ENCODE results near the gene SCG2.

Gene SCG2

DNA sequence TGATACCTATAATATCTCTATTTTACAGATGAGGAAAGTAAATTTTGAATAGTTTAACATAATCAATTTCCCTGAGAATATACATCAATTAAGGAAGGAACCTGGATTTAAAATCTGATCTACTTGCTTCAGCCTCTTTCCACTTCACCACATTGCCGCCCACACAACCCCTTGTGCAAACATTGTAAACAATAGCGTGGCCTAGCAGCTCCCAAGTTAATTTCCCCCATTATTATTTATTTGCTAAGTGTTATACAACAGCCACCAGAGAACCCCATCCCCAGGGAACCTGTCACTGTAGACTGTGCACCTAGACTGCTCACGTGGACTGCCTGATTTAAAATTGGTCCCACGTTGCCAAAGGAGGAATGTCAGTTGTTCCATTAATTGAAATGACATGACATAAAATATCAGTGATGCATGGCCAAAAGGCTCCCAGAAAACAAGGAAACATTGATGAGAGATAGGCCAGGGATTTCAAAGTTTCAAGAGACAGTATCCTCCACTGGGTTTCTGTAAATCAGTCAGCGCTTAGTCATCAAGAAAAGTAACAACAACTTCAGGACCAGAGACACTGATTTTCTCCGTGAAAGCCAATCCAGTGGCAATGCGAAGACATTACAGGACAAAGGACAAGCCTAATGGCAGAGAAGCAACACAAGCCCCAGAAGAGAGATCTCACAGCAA is 41.3 kb downstream of the SCG2 start:
- no peak overlapping the region for H3K27ac ChIP-seq (ENCODE audit: low read length)
- no peaks in the 10 kb centered on the region for H3K4me1 ChIP-seq (ENCODE audit: low read length)
- H3K79me2 ChIP-seq (ENCODE audit: low read length): no peaks in the 10 kb centered on the region
- H3K36me3 ChIP-seq (replicated peaks; ENCODE audit: insufficient read depth, low read length): no peaks in the 10 kb centered on the region
- no peak for DNase-seq
- H4K20me1 ChIP-seq (ENCODE audit: insufficient read depth, low read length): no peaks in the 10 kb centered on the region
- H3K9me3 ChIP-seq (replicated peaks; ENCODE audit: insufficient read depth, low read length): no peaks in the 10 kb centered on the region
- H3K9me2 ChIP-seq (replicated peaks; ENCODE audit: insufficient read depth, low read length): no peaks in the 10 kb centered on the region
- no peak overlapping the region for H3K9ac ChIP-seq (ENCODE audit: low read length)
- TF ChIP-seq EZH2phosphoT487 (IDR thresholded peaks at IDR 0.05; ENCODE audit: low read length) (no peak), EZH2 (optimal IDR thresholded peaks at IDR 0.05; ENCODE audit: low read depth, low read length) (no peak)
- TF ChIP-seq, protein P1, sequence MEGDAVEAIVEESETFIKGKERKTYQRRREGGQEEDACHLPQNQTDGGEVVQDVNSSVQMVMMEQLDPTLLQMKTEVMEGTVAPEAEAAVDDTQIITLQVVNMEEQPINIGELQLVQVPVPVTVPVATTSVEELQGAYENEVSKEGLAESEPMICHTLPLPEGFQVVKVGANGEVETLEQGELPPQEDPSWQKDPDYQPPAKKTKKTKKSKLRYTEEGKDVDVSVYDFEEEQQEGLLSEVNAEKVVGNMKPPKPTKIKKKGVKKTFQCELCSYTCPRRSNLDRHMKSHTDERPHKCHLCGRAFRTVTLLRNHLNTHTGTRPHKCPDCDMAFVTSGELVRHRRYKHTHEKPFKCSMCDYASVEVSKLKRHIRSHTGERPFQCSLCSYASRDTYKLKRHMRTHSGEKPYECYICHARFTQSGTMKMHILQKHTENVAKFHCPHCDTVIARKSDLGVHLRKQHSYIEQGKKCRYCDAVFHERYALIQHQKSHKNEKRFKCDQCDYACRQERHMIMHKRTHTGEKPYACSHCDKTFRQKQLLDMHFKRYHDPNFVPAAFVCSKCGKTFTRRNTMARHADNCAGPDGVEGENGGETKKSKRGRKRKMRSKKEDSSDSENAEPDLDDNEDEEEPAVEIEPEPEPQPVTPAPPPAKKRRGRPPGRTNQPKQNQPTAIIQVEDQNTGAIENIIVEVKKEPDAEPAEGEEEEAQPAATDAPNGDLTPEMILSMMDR (IDR thresholded peaks at IDR 0.05; ENCODE audit: low read length): no peak
- H2AFZ ChIP-seq (ENCODE audit: low read length): no peak overlapping the region
- H3K4me2 ChIP-seq (ENCODE audit: low read depth, low read length): no peak overlapping the region
- no peaks in the 10 kb centered on the region for H3K27me3 ChIP-seq (replicated peaks; ENCODE audit: insufficient read depth, low read length)
- H3K4me3 ChIP-seq (ENCODE audit: low read length): no peak overlapping the region
- H3F3A ChIP-seq (ENCODE audit: insufficient read depth, low read length): no peaks in the 10 kb centered on the region

- H3K4me2 ChIP-seq (ENCODE audit: low read depth, low read length): peak overlapping the region; percentile 52
- no peaks in the 10 kb centered on the region for H3K9me3 ChIP-seq (replicated peaks; ENCODE audit: insufficient read depth, low read length)
- H3K27ac ChIP-seq (ENCODE audit: low read length): no peak overlapping the region
- peak; percentile 41 for DNase-seq
- no peaks in the 10 kb centered on the region for H3K79me2 ChIP-seq (ENCODE audit: low read length)
- H2AFZ ChIP-seq (ENCODE audit: low read length): peak overlapping the region; percentile 60
- H3F3A ChIP-seq (ENCODE audit: insufficient read depth, low read length): no peaks in the 10 kb centered on the region
- H3K4me3 ChIP-seq (ENCODE audit: low read length): peak overlapping the region; percentile 27; the same call in 1 of the 2 replicates
- no peak for TF ChIP-seq EZH2phosphoT487 (IDR thresholded peaks at IDR 0.05; ENCODE audit: low read length)
- no peak for TF ChIP-seq EZH2 (optimal IDR thresholded peaks at IDR 0.05; ENCODE audit: low read depth, low read length)
- TF ChIP-seq, protein P1 (IDR thresholded peaks at IDR 0.05; ENCODE audit: low read length): no peak
- H3K27me3 ChIP-seq (replicated peaks; ENCODE audit: insufficient read depth, low read length): no peaks in the 10 kb centered on the region
- no peaks in the 10 kb centered on the region for H3K9me2 ChIP-seq (replicated peaks; ENCODE audit: insufficient read depth, low read length)
- no peaks in the 10 kb centered on the region for H3K36me3 ChIP-seq (replicated peaks; ENCODE audit: insufficient read depth, low read length)
- no peaks in the 10 kb centered on the region for H4K20me1 ChIP-seq (ENCODE audit: insufficient read depth, low read length)
- H3K4me1 ChIP-seq (ENCODE audit: low read length): no peaks in the 10 kb centered on the region
- H3K9ac ChIP-seq (ENCODE audit: low read length): no peak overlapping the region
Observed at GRCh38 chr2:223558970-223559369, 43.2 kb downstream of the SCG2 start.

GRCh38 chr2:223554923-223555322 is 47.2 kb downstream of the SCG2 start:
- Histone ChIP-seq H3F3A (ENCODE audit: insufficient read depth, low read length) (no peaks in the 10 kb centered on the region), H3K36me3 (replicated peaks; ENCODE audit: insufficient read depth, low read length) (no peaks in the 10 kb centered on the region), H2AFZ (ENCODE audit: low read length) (no peak overlapping the region), H3K4me1 (ENCODE audit: low read length) (no peaks in the 10 kb centered on the region), H3K27me3 (replicated peaks; ENCODE audit: insufficient read depth, low read length) (no peaks in the 10 kb centered on the region), H3K79me2 (ENCODE audit: low read length) (no peaks in the 10 kb centered on the region), H4K20me1 (ENCODE audit: insufficient read depth, low read length) (no peaks in the 10 kb centered on the region), H3K9me2 (replicated peaks; ENCODE audit: insufficient read depth, low read length) (no peaks in the 10 kb centered on the region), H3K9me3 (replicated peaks; ENCODE audit: insufficient read depth, low read length) (no peaks in the 10 kb centered on the region), H3K4me3 (ENCODE audit: low read length) (no peak overlapping the region), H3K4me2 (ENCODE audit: low read depth, low read length) (no peak overlapping the region), H3K27ac (ENCODE audit: low read length) (no peak overlapping the region), H3K9ac (ENCODE audit: low read length) (no peak overlapping the region)
- TF ChIP-seq EZH2 (optimal IDR thresholded peaks at IDR 0.05; ENCODE audit: low read depth, low read length): no peak
- TF ChIP-seq, protein P1 (IDR thresholded peaks at IDR 0.05; ENCODE audit: low read length): no peak
- no peak for TF ChIP-seq EZH2phosphoT487 (IDR thresholded peaks at IDR 0.05; ENCODE audit: low read length)
- DNase-seq: no peak

Data from MM.1S (cell line).